Measurements from ENCODE around the gene SHC2.
"Not testable (repeated sequence)": the region's sequence is repeated elsewhere in the genome, so short reads cannot be mapped to it uniquely, and the experiment has no call there.

Gene SHC2

DNA sequence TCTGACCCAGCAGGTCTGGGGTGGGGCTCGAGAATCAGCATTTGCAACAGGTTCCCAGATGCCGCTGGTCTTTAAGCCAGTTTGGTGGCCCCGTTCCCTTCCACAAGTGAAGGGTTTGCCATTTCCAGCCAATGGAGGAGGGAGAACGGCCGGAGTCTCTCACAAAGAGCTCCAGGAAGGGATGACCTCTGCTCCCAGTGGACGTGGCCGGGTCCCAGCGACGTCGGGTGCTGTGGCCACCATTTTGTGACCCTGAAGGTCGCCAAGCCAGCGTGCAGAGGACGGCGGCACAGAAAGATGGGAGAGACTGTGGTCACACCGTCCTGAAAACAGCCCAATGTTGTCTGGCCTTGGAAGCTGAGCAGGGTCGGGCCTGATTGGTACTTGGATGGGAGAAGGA lies 8.0 kb downstream of the SHC2 start:
- Histone ChIP-seq H3K9ac (ENCODE audit: low read depth, low read length) (no peak overlapping the region), H3K9me3 (ENCODE audit: control insufficient read depth, insufficient read depth, low read length) (peaks cover 8% of the 10 kb centered on the region), H3K36me3 (ENCODE audit: control insufficient read depth, insufficient read depth, low read length) (no peaks in the 10 kb centered on the region), H3K4me1 (ENCODE audit: control insufficient read depth, insufficient read depth, low read length) (no peaks in the 10 kb centered on the region), H3K27ac (ENCODE audit: low read depth, low read length) (no peak overlapping the region), H3K27me3 (ENCODE audit: control insufficient read depth, insufficient read depth, low read length) (no peaks in the 10 kb centered on the region), H3K4me3 (ENCODE audit: low read depth, low read length) (no peak overlapping the region)

GRCh38 chr19:450912-451481 lies 9.8 kb downstream of the SHC2 start:
- H3K4me1 ChIP-seq (ENCODE audit: control insufficient read depth, insufficient read depth, low read length); H3K4me3 ChIP-seq (ENCODE audit: low read depth, low read length); H3K9ac ChIP-seq (ENCODE audit: low read depth, low read length); H3K36me3 ChIP-seq (ENCODE audit: control insufficient read depth, insufficient read depth, low read length); H3K27me3 ChIP-seq (ENCODE audit: control insufficient read depth, insufficient read depth, low read length); H3K27ac ChIP-seq (ENCODE audit: low read depth, low read length); H3K9me3 ChIP-seq (ENCODE audit: control insufficient read depth, insufficient read depth, low read length): not testable (repeated sequence)

DNA sequence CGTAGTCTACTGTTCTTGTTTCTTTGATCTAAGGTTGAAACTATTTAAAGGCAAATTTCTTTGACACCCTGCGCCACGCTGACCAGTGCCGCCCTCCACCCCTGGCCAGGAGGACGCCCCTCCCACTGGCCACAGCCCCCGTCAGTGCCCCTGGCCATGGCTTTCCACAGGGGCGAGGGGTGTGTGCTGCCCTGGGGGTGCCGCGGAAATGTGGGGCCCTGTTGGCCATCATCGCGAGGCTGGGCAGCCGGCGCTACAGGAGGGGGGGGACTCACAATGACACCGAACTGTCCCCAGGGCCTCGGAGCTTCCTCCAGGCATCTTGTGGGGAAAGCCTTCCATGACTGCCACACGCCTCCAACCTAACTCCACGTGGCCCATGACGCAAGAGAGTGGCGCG lies 10.9 kb downstream of the SHC2 start:
- no peaks in the 10 kb centered on the region for H3K36me3 ChIP-seq (ENCODE audit: control insufficient read depth, insufficient read depth, low read length)
- H3K27me3 ChIP-seq (ENCODE audit: control insufficient read depth, insufficient read depth, low read length) = no peaks in the 10 kb centered on the region
- no peaks in the 10 kb centered on the region for H3K4me1 ChIP-seq (ENCODE audit: control insufficient read depth, insufficient read depth, low read length)
- H3K4me3 ChIP-seq (ENCODE audit: low read depth, low read length) = no peak overlapping the region
- H3K9ac ChIP-seq (ENCODE audit: low read depth, low read length) = no peak overlapping the region
- peaks cover 8% of the 10 kb centered on the region for H3K9me3 ChIP-seq (ENCODE audit: control insufficient read depth, insufficient read depth, low read length)
- H3K27ac ChIP-seq (ENCODE audit: low read depth, low read length) = no peak overlapping the region

DNA sequence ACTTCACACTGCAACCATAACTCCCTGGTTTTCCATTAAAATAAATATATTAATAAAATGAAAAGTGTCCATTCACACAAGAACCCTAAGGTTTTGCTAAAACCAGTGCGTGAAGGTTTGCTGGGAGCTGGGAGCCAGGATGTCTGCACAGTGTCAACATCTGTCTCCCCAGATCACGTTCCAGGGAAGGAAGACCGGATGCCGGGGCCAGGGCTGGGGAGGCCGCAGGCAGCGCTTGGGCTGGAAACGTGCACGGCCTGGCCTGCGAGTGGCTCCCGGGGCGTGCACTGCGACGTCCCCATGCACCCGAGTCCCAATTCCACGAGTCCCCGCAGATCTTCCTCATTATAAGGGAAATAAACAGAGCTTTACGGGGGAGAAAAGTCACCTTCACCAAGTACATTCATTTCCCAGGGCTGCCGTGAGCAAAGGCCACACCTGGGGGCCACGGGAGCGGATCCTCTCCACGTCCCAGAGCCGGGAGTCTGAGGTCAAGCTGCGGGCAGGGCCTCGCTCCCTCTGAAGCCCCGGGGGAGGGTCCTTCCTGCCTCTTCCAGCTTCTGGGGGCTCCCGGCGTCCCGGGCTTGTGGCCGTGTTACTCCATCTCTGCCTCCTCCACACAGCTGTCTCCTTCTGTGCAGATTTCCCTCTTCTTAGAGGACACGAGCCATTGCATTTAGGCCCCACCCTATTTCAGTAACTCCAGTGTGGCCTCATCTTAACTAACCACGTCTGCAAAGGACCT lies 12.8 kb downstream of the SHC2 start:
- Histone ChIP-seq H3K36me3 (ENCODE audit: control insufficient read depth, insufficient read depth, low read length) (no peaks in the 10 kb centered on the region), H3K4me3 (ENCODE audit: low read depth, low read length) (no peak overlapping the region), H3K27ac (ENCODE audit: low read depth, low read length) (no peak overlapping the region), H3K9ac (ENCODE audit: low read depth, low read length) (no peak overlapping the region), H3K4me1 (ENCODE audit: control insufficient read depth, insufficient read depth, low read length) (no peaks in the 10 kb centered on the region), H3K9me3 (ENCODE audit: control insufficient read depth, insufficient read depth, low read length) (peaks cover 8% of the 10 kb centered on the region), H3K27me3 (ENCODE audit: control insufficient read depth, insufficient read depth, low read length) (no peaks in the 10 kb centered on the region)

GRCh38 chr19:447064-447426 lies 13.8 kb downstream of the SHC2 start:
- Histone ChIP-seq H3K9ac (ENCODE audit: low read depth, low read length) (no peak overlapping the region), H3K27me3 (ENCODE audit: control insufficient read depth, insufficient read depth, low read length) (no peaks in the 10 kb centered on the region), H3K9me3 (ENCODE audit: control insufficient read depth, insufficient read depth, low read length) (peaks cover 8% of the 10 kb centered on the region), H3K36me3 (ENCODE audit: control insufficient read depth, insufficient read depth, low read length) (no peaks in the 10 kb centered on the region), H3K27ac (ENCODE audit: low read depth, low read length) (no peak overlapping the region), H3K4me3 (ENCODE audit: low read depth, low read length) (no peak overlapping the region), H3K4me1 (ENCODE audit: control insufficient read depth, insufficient read depth, low read length) (no peaks in the 10 kb centered on the region)

GRCh38 chr19:444677-445210 lies 16.1 kb downstream of the SHC2 start:
- Histone ChIP-seq H3K9ac (ENCODE audit: low read depth, low read length) (no peak overlapping the region), H3K9me3 (ENCODE audit: control insufficient read depth, insufficient read depth, low read length) (no peaks in the 10 kb centered on the region), H3K36me3 (ENCODE audit: control insufficient read depth, insufficient read depth, low read length) (no peaks in the 10 kb centered on the region), H3K27me3 (ENCODE audit: control insufficient read depth, insufficient read depth, low read length) (no peaks in the 10 kb centered on the region), H3K4me3 (ENCODE audit: low read depth, low read length) (no peak overlapping the region), H3K27ac (ENCODE audit: low read depth, low read length) (no peak overlapping the region), H3K4me1 (ENCODE audit: control insufficient read depth, insufficient read depth, low read length) (no peaks in the 10 kb centered on the region)

- Histone ChIP-seq H3K9ac (ENCODE audit: low read depth, low read length) (no peak overlapping the region), H3K4me1 (ENCODE audit: control insufficient read depth, insufficient read depth, low read length) (no peaks in the 10 kb centered on the region), H3K27me3 (ENCODE audit: control insufficient read depth, insufficient read depth, low read length) (no peaks in the 10 kb centered on the region), H3K27ac (ENCODE audit: low read depth, low read length) (no peak overlapping the region), H3K4me3 (ENCODE audit: low read depth, low read length) (no peak overlapping the region), H3K9me3 (ENCODE audit: control insufficient read depth, insufficient read depth, low read length) (no peaks in the 10 kb centered on the region), H3K36me3 (ENCODE audit: control insufficient read depth, insufficient read depth, low read length) (no peaks in the 10 kb centered on the region)
Observed at GRCh38 chr19:443005-443404, 17.8 kb downstream of the SHC2 start.

DNA sequence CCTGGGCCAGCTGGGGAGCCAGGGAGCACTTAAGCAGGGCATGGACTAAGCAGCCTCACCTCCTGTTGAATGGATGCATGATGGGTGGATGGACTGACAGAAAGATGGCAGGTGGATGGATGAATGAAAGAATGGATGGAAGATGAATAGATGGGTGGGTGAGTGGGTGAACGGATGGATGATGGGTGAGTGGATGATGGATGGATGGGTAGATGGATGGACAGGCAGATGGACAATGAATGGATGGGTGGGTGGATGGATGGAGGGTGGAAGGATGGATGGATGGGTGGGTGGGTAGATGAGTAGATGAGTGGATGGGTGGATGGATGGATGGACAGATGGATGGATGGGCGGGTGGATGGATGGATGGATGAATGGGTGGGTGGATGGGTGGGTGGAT lies 18.7 kb downstream of the SHC2 start:
- Histone ChIP-seq H3K9ac (ENCODE audit: low read depth, low read length) (no peak overlapping the region), H3K9me3 (ENCODE audit: control insufficient read depth, insufficient read depth, low read length) (no peaks in the 10 kb centered on the region), H3K27me3 (ENCODE audit: control insufficient read depth, insufficient read depth, low read length) (no peaks in the 10 kb centered on the region), H3K4me1 (ENCODE audit: control insufficient read depth, insufficient read depth, low read length) (no peaks in the 10 kb centered on the region), H3K4me3 (ENCODE audit: low read depth, low read length) (no peak overlapping the region), H3K36me3 (ENCODE audit: control insufficient read depth, insufficient read depth, low read length) (no peaks in the 10 kb centered on the region), H3K27ac (ENCODE audit: low read depth, low read length) (no peak overlapping the region)

- Histone ChIP-seq H3K27me3 (ENCODE audit: control insufficient read depth, insufficient read depth, low read length) (no peaks in the 10 kb centered on the region), H3K9ac (ENCODE audit: low read depth, low read length) (no peak overlapping the region), H3K36me3 (ENCODE audit: control insufficient read depth, insufficient read depth, low read length) (no peaks in the 10 kb centered on the region), H3K4me1 (ENCODE audit: control insufficient read depth, insufficient read depth, low read length) (no peaks in the 10 kb centered on the region), H3K4me3 (ENCODE audit: low read depth, low read length) (no peak overlapping the region), H3K27ac (ENCODE audit: low read depth, low read length) (no peak overlapping the region), H3K9me3 (ENCODE audit: control insufficient read depth, insufficient read depth, low read length) (no peaks in the 10 kb centered on the region)
Observed at GRCh38 chr19:441213-441836, 19.5 kb downstream of the SHC2 start.

DNA sequence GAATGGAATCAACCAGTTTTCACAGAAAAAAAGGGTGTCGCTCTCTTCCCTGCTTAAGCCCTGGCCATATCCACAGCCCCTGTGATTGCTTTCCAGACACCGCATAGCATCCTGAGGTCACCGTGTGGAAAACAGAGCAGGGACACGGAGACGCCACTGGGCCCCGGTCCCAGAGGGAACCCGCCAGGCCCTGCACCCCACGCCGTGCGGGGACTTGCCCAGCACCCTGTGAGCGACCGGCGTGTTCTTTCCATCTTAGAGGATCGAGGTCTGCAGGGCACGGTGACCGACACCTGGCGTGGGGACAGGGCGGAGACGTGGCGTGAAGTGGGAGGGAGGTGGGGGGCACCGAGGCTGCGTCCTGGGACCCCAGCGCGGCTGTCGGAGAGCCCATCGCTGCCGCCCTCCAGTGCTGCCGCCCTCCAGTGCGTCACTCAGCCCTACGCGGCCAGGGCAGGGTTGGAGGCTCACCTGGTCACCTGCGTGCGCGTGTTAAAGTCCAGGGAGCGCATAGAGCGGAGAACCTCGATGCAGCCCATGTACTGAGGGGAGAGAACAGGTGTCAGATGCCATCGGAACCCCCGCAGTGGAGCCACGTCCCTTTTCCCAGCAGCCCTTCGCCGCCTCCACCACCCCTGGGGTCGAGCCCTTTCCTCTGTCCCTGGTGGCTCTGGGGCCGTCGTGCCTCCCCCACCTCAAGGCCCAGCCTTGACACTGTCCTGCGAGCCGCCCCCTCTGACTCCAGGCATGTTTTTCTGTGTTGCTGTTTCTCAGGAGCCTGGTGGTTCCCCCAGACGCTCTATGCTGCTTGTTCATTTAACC lies 20.2 kb downstream of the SHC2 start:
- Histone ChIP-seq H3K4me1 (ENCODE audit: control insufficient read depth, insufficient read depth, low read length) (no peaks in the 10 kb centered on the region), H3K9ac (ENCODE audit: low read depth, low read length) (no peak overlapping the region), H3K9me3 (ENCODE audit: control insufficient read depth, insufficient read depth, low read length) (no peaks in the 10 kb centered on the region), H3K27me3 (ENCODE audit: control insufficient read depth, insufficient read depth, low read length) (no peaks in the 10 kb centered on the region), H3K4me3 (ENCODE audit: low read depth, low read length) (no peak overlapping the region), H3K36me3 (ENCODE audit: control insufficient read depth, insufficient read depth, low read length) (no peaks in the 10 kb centered on the region), H3K27ac (ENCODE audit: low read depth, low read length) (no peak overlapping the region)

Data from HUES48 (cell line).